ENCODE measurements around the gene TRMT10C.
"Not testable (repeated sequence)": the region's sequence is repeated elsewhere in the genome, so short reads cannot be mapped to it uniquely, and the experiment has no call there.

Gene TRMT10C

DNA sequence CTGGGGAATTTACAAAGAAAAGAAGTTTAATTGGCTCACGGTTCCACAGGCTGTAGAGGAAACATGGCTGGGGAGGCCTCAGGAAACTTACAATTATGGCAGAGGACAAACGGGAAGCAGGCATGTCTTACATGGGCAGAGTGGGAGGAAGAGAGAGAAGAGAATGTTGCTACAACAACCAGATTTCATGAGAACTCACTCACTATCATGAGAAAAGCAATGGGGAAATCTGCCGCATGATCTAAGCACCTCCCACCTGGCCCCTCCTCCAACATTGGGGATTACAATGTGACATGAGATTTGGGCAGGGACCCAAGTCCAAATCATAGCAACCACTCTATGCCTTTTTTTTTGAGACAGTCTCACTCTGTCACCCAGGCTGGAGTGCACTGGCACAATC is 41.1 kb downstream of the TRMT10C start:
- TF ChIP-seq, protein P1, sequence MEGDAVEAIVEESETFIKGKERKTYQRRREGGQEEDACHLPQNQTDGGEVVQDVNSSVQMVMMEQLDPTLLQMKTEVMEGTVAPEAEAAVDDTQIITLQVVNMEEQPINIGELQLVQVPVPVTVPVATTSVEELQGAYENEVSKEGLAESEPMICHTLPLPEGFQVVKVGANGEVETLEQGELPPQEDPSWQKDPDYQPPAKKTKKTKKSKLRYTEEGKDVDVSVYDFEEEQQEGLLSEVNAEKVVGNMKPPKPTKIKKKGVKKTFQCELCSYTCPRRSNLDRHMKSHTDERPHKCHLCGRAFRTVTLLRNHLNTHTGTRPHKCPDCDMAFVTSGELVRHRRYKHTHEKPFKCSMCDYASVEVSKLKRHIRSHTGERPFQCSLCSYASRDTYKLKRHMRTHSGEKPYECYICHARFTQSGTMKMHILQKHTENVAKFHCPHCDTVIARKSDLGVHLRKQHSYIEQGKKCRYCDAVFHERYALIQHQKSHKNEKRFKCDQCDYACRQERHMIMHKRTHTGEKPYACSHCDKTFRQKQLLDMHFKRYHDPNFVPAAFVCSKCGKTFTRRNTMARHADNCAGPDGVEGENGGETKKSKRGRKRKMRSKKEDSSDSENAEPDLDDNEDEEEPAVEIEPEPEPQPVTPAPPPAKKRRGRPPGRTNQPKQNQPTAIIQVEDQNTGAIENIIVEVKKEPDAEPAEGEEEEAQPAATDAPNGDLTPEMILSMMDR (IDR thresholded peaks at IDR 0.05; ENCODE audit: control insufficient read depth, insufficient read depth, low read depth, low read length, missing control alignments) = no peak

DNA sequence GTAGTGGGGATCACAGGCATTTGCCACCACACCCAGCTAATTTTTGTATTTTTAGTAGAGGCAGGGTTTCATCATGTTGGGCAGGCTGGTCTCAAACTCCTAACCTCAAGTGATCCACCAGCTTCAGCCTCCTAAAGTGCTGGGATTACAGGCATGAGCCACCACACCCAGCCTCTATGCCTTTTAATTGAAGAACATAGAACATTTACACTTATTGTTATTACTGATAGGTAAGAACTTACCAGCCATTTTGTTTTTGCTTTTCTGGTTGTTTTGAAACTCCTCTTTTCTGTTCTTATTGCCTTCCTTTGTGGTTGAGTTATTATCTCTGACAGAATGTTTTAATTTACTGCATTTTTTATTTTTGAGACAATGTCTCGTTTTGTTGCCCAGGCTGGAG is 41.5 kb downstream of the TRMT10C start:
- DNase-seq (ENCODE audit: low read depth) = no peak
- H3K4me3 ChIP-seq (ENCODE audit: control insufficient read depth, low read depth, low read length) = no peak overlapping the region
- TF ChIP-seq, protein P1 (IDR thresholded peaks at IDR 0.05; ENCODE audit: control insufficient read depth, insufficient read depth, low read depth, low read length, missing control alignments) = no peak

More for the DNA sequence above, 41.1 kb downstream of the TRMT10C start:
- no peak overlapping the region for H3K4me3 ChIP-seq (ENCODE audit: control insufficient read depth, low read depth, low read length)
- no peak for DNase-seq (ENCODE audit: low read depth)

DNA sequence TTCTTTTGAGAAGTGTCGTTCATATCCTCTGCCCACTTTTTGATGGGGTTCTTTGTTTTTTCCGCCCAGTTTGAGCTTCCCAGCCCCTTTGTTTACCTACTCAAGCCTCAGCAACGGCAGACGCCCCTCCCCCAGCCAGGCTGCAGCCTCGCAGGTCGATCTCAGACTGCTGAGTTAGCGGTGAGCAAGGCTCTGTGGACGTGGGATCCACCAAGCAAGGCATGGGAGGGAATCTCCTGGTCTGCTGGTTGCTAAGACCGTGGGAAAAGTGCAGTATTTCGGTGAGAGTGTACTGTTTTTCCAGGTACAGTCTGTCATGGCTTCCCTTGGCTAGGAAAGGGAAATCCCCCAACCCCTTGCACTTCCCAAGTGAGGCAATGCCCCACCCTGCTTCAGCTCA is 43.7 kb downstream of the TRMT10C start:
- DNase-seq (ENCODE audit: low read depth); H3K4me3 ChIP-seq (ENCODE audit: control insufficient read depth, low read depth, low read length): not testable (repeated sequence)

DNA sequence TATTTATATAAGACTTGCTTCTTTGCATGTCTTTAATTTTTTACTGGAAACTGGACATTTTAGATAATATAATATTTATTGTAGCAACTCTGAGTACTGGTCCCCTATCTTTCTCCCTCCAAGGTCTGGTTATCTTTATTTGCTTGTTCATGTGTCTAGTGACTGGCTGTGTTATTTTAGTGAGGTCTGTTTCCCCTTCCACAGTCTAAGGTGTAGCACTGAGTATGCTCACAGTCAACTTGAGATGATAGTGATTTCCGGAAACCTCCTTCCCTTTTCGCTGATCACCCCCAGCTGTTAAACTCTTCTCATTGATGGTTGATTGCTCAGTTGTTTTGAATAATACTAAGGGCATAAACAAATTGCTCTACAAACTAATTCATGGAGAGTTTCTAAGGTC is 49.4 kb downstream of the TRMT10C start:
- TF ChIP-seq, protein P1 (IDR thresholded peaks at IDR 0.05; ENCODE audit: control insufficient read depth, insufficient read depth, low read depth, low read length, missing control alignments) = no peak
- H3K4me3 ChIP-seq (ENCODE audit: control insufficient read depth, low read depth, low read length) = no peak overlapping the region
- no peak for DNase-seq (ENCODE audit: low read depth)

DNA sequence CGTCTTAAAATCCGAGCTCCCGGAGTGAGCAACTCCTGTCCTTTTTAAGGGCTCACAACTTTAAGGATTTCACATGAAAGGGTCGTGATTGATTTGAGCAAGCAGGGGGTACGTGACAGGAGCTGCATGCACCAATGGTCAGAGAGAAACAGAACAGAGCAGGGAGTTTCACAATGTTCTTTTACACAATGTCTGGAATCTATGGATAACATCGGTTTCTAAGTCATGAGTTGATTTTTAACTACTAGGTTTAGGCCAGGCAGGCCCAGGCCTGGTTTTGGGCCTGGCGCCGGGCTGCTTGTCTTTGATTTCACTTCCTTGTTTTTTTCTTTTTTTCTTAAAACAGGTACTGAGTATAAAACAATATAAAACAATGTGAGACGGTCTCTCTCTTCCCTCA is 51.3 kb downstream of the TRMT10C start:
- not testable (repeated sequence) for DNase-seq (ENCODE audit: low read depth); H3K4me3 ChIP-seq (ENCODE audit: control insufficient read depth, low read depth, low read length)

DNA sequence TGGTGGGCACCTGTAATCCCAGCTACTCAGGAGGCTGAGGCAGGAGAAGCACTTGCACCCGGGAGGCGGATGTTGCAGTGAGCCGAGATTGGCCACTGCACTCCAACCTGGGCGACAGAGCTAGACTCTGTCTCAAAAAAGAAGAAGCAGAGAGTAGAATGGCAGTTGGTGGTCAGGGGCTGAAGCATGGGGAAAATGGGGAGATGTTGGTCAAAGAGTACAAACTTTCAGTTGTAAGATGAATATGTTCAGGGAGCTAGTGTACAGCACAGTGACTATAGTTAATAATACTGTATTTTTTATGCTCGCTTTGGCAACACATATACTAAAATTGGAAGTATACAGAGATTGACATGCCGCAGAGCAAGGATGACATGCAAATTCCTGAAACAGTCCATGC is 53.9 kb downstream of the TRMT10C start:
- TF ChIP-seq, protein P1 (IDR thresholded peaks at IDR 0.05; ENCODE audit: control insufficient read depth, insufficient read depth, low read depth, low read length, missing control alignments) = no peak

More for the DNA sequence above, 53.9 kb downstream of the TRMT10C start:
- H3K4me3 ChIP-seq (ENCODE audit: control insufficient read depth, low read depth, low read length) = no peak overlapping the region
- no peak for DNase-seq (ENCODE audit: low read depth)

All from AG09309 (cell line).